ENCODE measurements around the gene ITFG2.

The ITFG2 gene

GRCh38 chr12:2834581-2835491, 22.4 kb downstream of the ITFG2 start, which contains the start of gene NRIP2:
NRIP2 (minus strand) TSS chr12:2835035; CDS start chr12:2834983, 52 bp downstream.
- H3K9me3 Mint-ChIP-seq = no peaks in the 10 kb centered on the region
- H3K36me3 Mint-ChIP-seq = peaks cover 52% of the 10 kb centered on the region
- no peak within 1 kb of the TSS for H3K4me3 Mint-ChIP-seq
- H3K4me1 Mint-ChIP-seq = no peaks in the 10 kb centered on the region
- ATAC-seq = no peak
- H3K27me3 Mint-ChIP-seq = no peaks in the 10 kb centered on the region
- H3K27ac Mint-ChIP-seq = peak within 1 kb of the TSS; percentile 34

- no peak overlapping the region for H3K4me3 Mint-ChIP-seq
- H3K27me3 Mint-ChIP-seq = no peaks in the 10 kb centered on the region
- no peak for ATAC-seq
- H3K4me1 Mint-ChIP-seq = no peaks in the 10 kb centered on the region
- peak overlapping the region; percentile 34 for H3K27ac Mint-ChIP-seq
- H3K36me3 Mint-ChIP-seq = peaks cover 51% of the 10 kb centered on the region
- H3K9me3 Mint-ChIP-seq = no peaks in the 10 kb centered on the region
Measured at GRCh38 chr12:2835691-2836403, 23.4 kb downstream of the ITFG2 start.

GRCh38 chr12:2836574-2836973, 24.1 kb downstream of the ITFG2 start:
- no peak overlapping the region for H3K4me3 Mint-ChIP-seq
- H3K9me3 Mint-ChIP-seq = no peaks in the 10 kb centered on the region
- peaks cover 52% of the 10 kb centered on the region for H3K36me3 Mint-ChIP-seq

GRCh38 chr12:2841056-2841650, 28.7 kb downstream of the ITFG2 start:
- no peaks in the 10 kb centered on the region for H3K4me1 Mint-ChIP-seq
- no peaks in the 10 kb centered on the region for H3K27me3 Mint-ChIP-seq
- peaks cover 59% of the 10 kb centered on the region for H3K36me3 Mint-ChIP-seq
- ATAC-seq = no peak
- no peak overlapping the region for H3K27ac Mint-ChIP-seq
- no peaks in the 10 kb centered on the region for H3K9me3 Mint-ChIP-seq
- H3K4me3 Mint-ChIP-seq = no peak overlapping the region

More at GRCh38 chr12:2836574-2836973, 24.1 kb downstream of the ITFG2 start:
- no peak for ATAC-seq
- no peaks in the 10 kb centered on the region for H3K4me1 Mint-ChIP-seq
- no peak overlapping the region for H3K27ac Mint-ChIP-seq
- H3K27me3 Mint-ChIP-seq = no peaks in the 10 kb centered on the region

GRCh38 chr12:2842948-2843347, 30.5 kb downstream of the ITFG2 start:
- Mint-ChIP-seq H3K27ac (no peak overlapping the region), H3K9me3 (no peaks in the 10 kb centered on the region), H3K4me3 (no peak overlapping the region), H3K4me1 (no peaks in the 10 kb centered on the region), H3K27me3 (no peaks in the 10 kb centered on the region), H3K36me3 (peaks cover 63% of the 10 kb centered on the region)
- ATAC-seq = no peak

GRCh38 chr12:2844786-2845185, 32.3 kb downstream of the ITFG2 start:
- no peaks in the 10 kb centered on the region for H3K4me1 Mint-ChIP-seq
- ATAC-seq = no peak
- peaks cover 62% of the 10 kb centered on the region for H3K36me3 Mint-ChIP-seq
- no peaks in the 10 kb centered on the region for H3K9me3 Mint-ChIP-seq
- no peaks in the 10 kb centered on the region for H3K27me3 Mint-ChIP-seq
- no peak overlapping the region for H3K27ac Mint-ChIP-seq
- H3K4me3 Mint-ChIP-seq = no peak overlapping the region

- H3K9me3 Mint-ChIP-seq = no peaks in the 10 kb centered on the region
- H3K27me3 Mint-ChIP-seq = no peaks in the 10 kb centered on the region
- H3K27ac Mint-ChIP-seq = no peak overlapping the region
- peaks cover 58% of the 10 kb centered on the region for H3K36me3 Mint-ChIP-seq
- ATAC-seq = no peak
- no peaks in the 10 kb centered on the region for H3K4me1 Mint-ChIP-seq
- H3K4me3 Mint-ChIP-seq = no peak overlapping the region
Measured at GRCh38 chr12:2845280-2845679, 32.8 kb downstream of the ITFG2 start.

GRCh38 chr12:2851931-2852330, 39.5 kb downstream of the ITFG2 start:
- no peaks in the 10 kb centered on the region for H3K9me3 Mint-ChIP-seq
- no peaks in the 10 kb centered on the region for H3K4me1 Mint-ChIP-seq
- H3K4me3 Mint-ChIP-seq = no peak overlapping the region
- no peak overlapping the region for H3K27ac Mint-ChIP-seq
- H3K36me3 Mint-ChIP-seq = peaks cover 46% of the 10 kb centered on the region
- H3K27me3 Mint-ChIP-seq = no peaks in the 10 kb centered on the region
- ATAC-seq = no peak

- H3K9me3 Mint-ChIP-seq = no peaks in the 10 kb centered on the region
- no peaks in the 10 kb centered on the region for H3K27me3 Mint-ChIP-seq
- no peak for ATAC-seq
- H3K27ac Mint-ChIP-seq = no peak overlapping the region
- H3K4me3 Mint-ChIP-seq = no peak overlapping the region
- peaks cover 40% of the 10 kb centered on the region for H3K36me3 Mint-ChIP-seq
- no peaks in the 10 kb centered on the region for H3K4me1 Mint-ChIP-seq
Measured at GRCh38 chr12:2853626-2854025, 41.2 kb downstream of the ITFG2 start.

GRCh38 chr12:2854669-2855453, 42.4 kb downstream of the ITFG2 start:
- Mint-ChIP-seq H3K36me3 (peaks cover 39% of the 10 kb centered on the region), H3K4me3 (no peak overlapping the region), H3K9me3 (no peaks in the 10 kb centered on the region), H3K27me3 (no peaks in the 10 kb centered on the region), H3K4me1 (no peaks in the 10 kb centered on the region), H3K27ac (no peak overlapping the region)
- ATAC-seq = no peak

GRCh38 chr12:2855546-2855945, 43.1 kb downstream of the ITFG2 start:
- no peak for ATAC-seq
- Mint-ChIP-seq H3K27ac (no peak overlapping the region), H3K4me3 (no peak overlapping the region), H3K9me3 (no peaks in the 10 kb centered on the region), H3K4me1 (no peaks in the 10 kb centered on the region), H3K36me3 (peaks cover 46% of the 10 kb centered on the region), H3K27me3 (no peaks in the 10 kb centered on the region)

GRCh38 chr12:2856051-2856450, 43.6 kb downstream of the ITFG2 start:
- ATAC-seq = no peak
- no peaks in the 10 kb centered on the region for H3K27me3 Mint-ChIP-seq
- H3K9me3 Mint-ChIP-seq = no peaks in the 10 kb centered on the region
- peak overlapping the region; percentile 4 for H3K27ac Mint-ChIP-seq
- H3K4me3 Mint-ChIP-seq = no peak overlapping the region
- H3K36me3 Mint-ChIP-seq = peaks cover 46% of the 10 kb centered on the region
- H3K4me1 Mint-ChIP-seq = no peaks in the 10 kb centered on the region

- Mint-ChIP-seq H3K27me3 (no peaks in the 10 kb centered on the region), H3K36me3 (peaks cover 46% of the 10 kb centered on the region), H3K27ac (peak within 1 kb of the TSS; percentile 4), H3K4me1 (no peaks in the 10 kb centered on the region), H3K9me3 (no peaks in the 10 kb centered on the region), H3K4me3 (no peak within 1 kb of the TSS)
- ATAC-seq = no peak
Measured at GRCh38 chr12:2857021-2857431, 44.6 kb downstream of the ITFG2 start, which contains the start of gene TEX52. TEX52 (minus strand) TSS chr12:2857039; CDS start chr12:2857026, 13 bp downstream.

GRCh38 chr12:2857576-2857975, 45.1 kb downstream of the ITFG2 start:
- Mint-ChIP-seq H3K9me3 (no peaks in the 10 kb centered on the region), H3K4me1 (no peaks in the 10 kb centered on the region), H3K27ac (no peak overlapping the region), H3K27me3 (no peaks in the 10 kb centered on the region), H3K4me3 (no peak overlapping the region), H3K36me3 (peaks cover 46% of the 10 kb centered on the region)
- no peak for ATAC-seq

- ATAC-seq = no peak
- H3K4me1 Mint-ChIP-seq = no peaks in the 10 kb centered on the region
- no peaks in the 10 kb centered on the region for H3K9me3 Mint-ChIP-seq
- no peaks in the 10 kb centered on the region for H3K27me3 Mint-ChIP-seq
- no peak overlapping the region for H3K4me3 Mint-ChIP-seq
- no peak overlapping the region for H3K27ac Mint-ChIP-seq
- peaks cover 46% of the 10 kb centered on the region for H3K36me3 Mint-ChIP-seq
Measured at GRCh38 chr12:2858334-2858733, 45.9 kb downstream of the ITFG2 start.

All from stimulated activated memory B cell treated with anti-CD40 and anti-IgM and Interleukin-4, amounts not matched to agents 10 μg/mL and 1 μg/mL and 100 μg/mL, for 72 hours (primary cell).